Neural cell (in vitro differentiated cells): ENCODE measurements around the gene TMC7.

ENCODE experiments used
- CTCF ChIP-seq: fragments of 450-650 bp; IDR thresholded peaks from 2 replicates; pipeline ENCODE4 v1.5.1; 2014; ENCODE audit warnings: antibody characterized with exemption, mild to moderate bottlenecking, moderate library complexity; ENCODE audit not compliant: poor library complexity, severe bottlenecking
- EP300 ChIP-seq: fragments of 450-650 bp; conservative IDR thresholded peaks from 2 replicates; pipeline ENCODE4 v1.6.1; 2014; ENCODE audit warnings: antibody characterized with exemption, mild to moderate bottlenecking, moderate library complexity; ENCODE audit not compliant: poor library complexity, severe bottlenecking
- EZH2 ChIP-seq: fragments of 200-600, 300-800 bp; shearing (Covaris generic), sonication (generic); IDR thresholded peaks from 2 replicates; pipeline ENCODE4 v1.6.1; 2014; ENCODE audit warnings: antibody characterized with exemption, low read length, borderline replicate concordance, mild to moderate bottlenecking; ENCODE audit not compliant: insufficient read depth, poor library complexity, severe bottlenecking
- MXI1 ChIP-seq: fragments of 450-650 bp; conservative IDR thresholded peaks from 2 replicates; pipeline ENCODE4 v1.6.1; 2014; ENCODE audit warnings: antibody characterized with exemption, mild to moderate bottlenecking; ENCODE audit not compliant: poor library complexity, severe bottlenecking
- POLR2AphosphoS5 ChIP-seq: IDR thresholded peaks from 2 replicates; pipeline ENCODE4 v1.6.1; 2012
- SMC3 ChIP-seq: fragments of 450-650 bp; conservative IDR thresholded peaks from 2 replicates; pipeline ENCODE4 v1.6.1; 2014; ENCODE audit warnings: antibody characterized with exemption, mild to moderate bottlenecking, moderate library complexity; ENCODE audit not compliant: poor library complexity
- TAF1 ChIP-seq: IDR thresholded peaks from 2 replicates; pipeline ENCODE4 v1.6.1; 2012; ENCODE audit warnings: low read depth
- TF ChIP-seq, protein P1 (sequence below): IDR thresholded peaks from 2 replicates; pipeline ENCODE4 v1.6.1; 2012; ENCODE audit warnings: borderline replicate concordance

DNA sequence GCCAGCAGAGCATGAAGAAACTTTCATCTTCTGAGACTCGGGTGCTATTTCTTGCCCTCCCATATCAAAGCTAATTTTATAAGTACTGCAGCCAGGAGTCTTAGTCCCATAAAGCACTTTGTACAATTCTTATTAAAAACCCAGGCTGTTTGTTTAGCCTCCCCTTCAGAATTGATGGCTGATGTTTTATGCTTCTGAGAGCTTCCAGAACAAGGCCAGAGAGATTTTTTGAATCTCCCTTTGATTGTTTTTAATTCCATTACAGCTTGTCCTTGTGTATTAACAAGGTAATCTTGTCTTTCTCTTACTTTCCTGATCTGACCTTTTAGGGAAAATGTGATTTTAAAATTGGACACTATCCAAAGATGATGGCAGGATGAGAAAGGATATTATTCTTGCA is 99.9 kb downstream of the TMC7 start:
- TF ChIP-seq TAF1 (no peak), CTCF (no peak), EZH2 (no peak), MXI1 (no peak), POLR2AphosphoS5 (no peak), SMC3 (no peak), EP300 (no peak)
- TF ChIP-seq, protein P1, sequence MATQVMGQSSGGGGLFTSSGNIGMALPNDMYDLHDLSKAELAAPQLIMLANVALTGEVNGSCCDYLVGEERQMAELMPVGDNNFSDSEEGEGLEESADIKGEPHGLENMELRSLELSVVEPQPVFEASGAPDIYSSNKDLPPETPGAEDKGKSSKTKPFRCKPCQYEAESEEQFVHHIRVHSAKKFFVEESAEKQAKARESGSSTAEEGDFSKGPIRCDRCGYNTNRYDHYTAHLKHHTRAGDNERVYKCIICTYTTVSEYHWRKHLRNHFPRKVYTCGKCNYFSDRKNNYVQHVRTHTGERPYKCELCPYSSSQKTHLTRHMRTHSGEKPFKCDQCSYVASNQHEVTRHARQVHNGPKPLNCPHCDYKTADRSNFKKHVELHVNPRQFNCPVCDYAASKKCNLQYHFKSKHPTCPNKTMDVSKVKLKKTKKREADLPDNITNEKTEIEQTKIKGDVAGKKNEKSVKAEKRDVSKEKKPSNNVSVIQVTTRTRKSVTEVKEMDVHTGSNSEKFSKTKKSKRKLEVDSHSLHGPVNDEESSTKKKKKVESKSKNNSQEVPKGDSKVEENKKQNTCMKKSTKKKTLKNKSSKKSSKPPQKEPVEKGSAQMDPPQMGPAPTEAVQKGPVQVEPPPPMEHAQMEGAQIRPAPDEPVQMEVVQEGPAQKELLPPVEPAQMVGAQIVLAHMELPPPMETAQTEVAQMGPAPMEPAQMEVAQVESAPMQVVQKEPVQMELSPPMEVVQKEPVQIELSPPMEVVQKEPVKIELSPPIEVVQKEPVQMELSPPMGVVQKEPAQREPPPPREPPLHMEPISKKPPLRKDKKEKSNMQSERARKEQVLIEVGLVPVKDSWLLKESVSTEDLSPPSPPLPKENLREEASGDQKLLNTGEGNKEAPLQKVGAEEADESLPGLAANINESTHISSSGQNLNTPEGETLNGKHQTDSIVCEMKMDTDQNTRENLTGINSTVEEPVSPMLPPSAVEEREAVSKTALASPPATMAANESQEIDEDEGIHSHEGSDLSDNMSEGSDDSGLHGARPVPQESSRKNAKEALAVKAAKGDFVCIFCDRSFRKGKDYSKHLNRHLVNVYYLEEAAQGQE = no peak
